Activated T-helper 2 cell treated with anti-CD3 and anti-CD28 coated beads, Interferon-gamma antibody, Interleukin-2, Interleukin-4, amounts not matched to agents 10 μg/mL and 5 μg/mL and 100 μg/mL, durations not matched to agents 14 hours and 24 hours and 36 hours (primary cell): Measurements from ENCODE around the gene SETD7. TPM values are rescaled to one million over a fixed set of nuclear protein-coding genes. Genes with fewer than 3 reads are reported as not detected.
A peak's percentile ranks its signal among the peaks of the same experiment; 100 is the strongest.

Source experiments
- DNase-seq: peaks from one replicate; pipeline ENCODE4 v3.0.0; 2021; ENCODE audit warnings: low spot score
- H3K27ac Mint-ChIP-seq: one replicate; pipeline ENCODE4 v1.8.0; 2021; ENCODE audit warnings: mixed read lengths
- H3K27me3 Mint-ChIP-seq: one replicate; pipeline ENCODE4 v1.8.0; 2021; ENCODE audit warnings: low read depth, mixed read lengths
- H3K36me3 Mint-ChIP-seq: one replicate; pipeline ENCODE4 v1.8.0; 2021; ENCODE audit warnings: low read depth, mixed read lengths
- H3K4me1 Mint-ChIP-seq: one replicate; pipeline ENCODE4 v1.8.0; 2021; ENCODE audit warnings: low read depth, mixed read lengths
- H3K4me3 Mint-ChIP-seq: one replicate; pipeline ENCODE4 v1.8.0; 2021; ENCODE audit warnings: low read depth, mild to moderate bottlenecking, moderate library complexity, mixed read lengths
- H3K9me3 Mint-ChIP-seq: one replicate; pipeline ENCODE4 v1.8.0; 2021; ENCODE audit warnings: mixed read lengths
- intact Hi-C: fragments of 100-400 bp; cut with micrococcal nuclease; formaldehyde crosslinking; loops from one replicate; pipeline ENCODE4 v1.15.1; 2023
- total RNA-seq: library from RNA; stranded (reverse); gene quantifications from 2 replicates; pipeline ENCODE4 v1.2.3, GENCODE V29; 2022

The SETD7 gene
- total RNA-seq, 1 donor from 2014 or later = 20.7 TPM

GRCh38 chr4:139554642-139554892 lies 1.5 kb downstream of the SETD7 start:
- H3K4me3 Mint-ChIP-seq = peak overlapping the region; percentile 97
- no peak for DNase-seq
- peak overlapping the region; percentile 98 for H3K27ac Mint-ChIP-seq
- intact Hi-C loops = loop anchor here (2.0 kb wide), 1 partner anchor 254 kb away; the partner anchor contains the start of gene NAA15
- peaks cover 43% of the 10 kb centered on the region for H3K4me1 Mint-ChIP-seq
- H3K9me3 Mint-ChIP-seq = no peaks in the 10 kb centered on the region
- H3K36me3 Mint-ChIP-seq = no peaks in the 10 kb centered on the region
- peaks cover 4% of the 10 kb centered on the region for H3K27me3 Mint-ChIP-seq

GRCh38 chr4:139553751-139554641 lies 2.0 kb downstream of the SETD7 start:
- peak overlapping the region; percentile 97 for H3K4me3 Mint-ChIP-seq
- H3K36me3 Mint-ChIP-seq = no peaks in the 10 kb centered on the region
- no peak for DNase-seq
- peaks cover 4% of the 10 kb centered on the region for H3K27me3 Mint-ChIP-seq
- intact Hi-C loops = loop anchor here (2.0 kb wide), 1 partner anchor 253 kb away; the partner anchor contains the start of gene NAA15
- no peaks in the 10 kb centered on the region for H3K9me3 Mint-ChIP-seq
- H3K4me1 Mint-ChIP-seq = peaks cover 40% of the 10 kb centered on the region
- no peak overlapping the region for H3K27ac Mint-ChIP-seq

- Mint-ChIP-seq H3K4me1 (peaks cover 31% of the 10 kb centered on the region), H3K9me3 (no peaks in the 10 kb centered on the region), H3K27ac (no peak overlapping the region), H3K4me3 (no peak overlapping the region), H3K27me3 (peaks cover 4% of the 10 kb centered on the region), H3K36me3 (no peaks in the 10 kb centered on the region)
- intact Hi-C loops = no loop called here
- no peak for DNase-seq
Measured at GRCh38 chr4:139552517-139553307, 3.3 kb downstream of the SETD7 start.

GRCh38 chr4:139550724-139551429 lies 5.1 kb downstream of the SETD7 start:
- no peak for DNase-seq
- H3K27ac Mint-ChIP-seq = no peak overlapping the region
- H3K9me3 Mint-ChIP-seq = no peaks in the 10 kb centered on the region
- peaks cover 7% of the 10 kb centered on the region for H3K36me3 Mint-ChIP-seq
- intact Hi-C loops = no loop called here
- peaks cover 22% of the 10 kb centered on the region for H3K4me1 Mint-ChIP-seq
- no peak overlapping the region for H3K4me3 Mint-ChIP-seq
- H3K27me3 Mint-ChIP-seq = no peaks in the 10 kb centered on the region

GRCh38 chr4:139547979-139548378 lies 8.0 kb downstream of the SETD7 start:
- no peak for DNase-seq
- H3K4me1 Mint-ChIP-seq = peaks cover 4% of the 10 kb centered on the region
- H3K36me3 Mint-ChIP-seq = peaks cover 17% of the 10 kb centered on the region
- no peaks in the 10 kb centered on the region for H3K9me3 Mint-ChIP-seq
- H3K27ac Mint-ChIP-seq = no peak overlapping the region
- intact Hi-C loops = no loop called here
- no peak overlapping the region for H3K4me3 Mint-ChIP-seq
- no peaks in the 10 kb centered on the region for H3K27me3 Mint-ChIP-seq

GRCh38 chr4:139540632-139541031 lies 15.4 kb downstream of the SETD7 start:
- Mint-ChIP-seq H3K36me3 (peaks cover 27% of the 10 kb centered on the region), H3K27ac (no peak overlapping the region)
- no peak for DNase-seq

GRCh38 chr4:139540161-139540560 lies 15.9 kb downstream of the SETD7 start:
- Mint-ChIP-seq H3K4me3 (no peak overlapping the region), H3K4me1 (no peaks in the 10 kb centered on the region), H3K27ac (no peak overlapping the region), H3K9me3 (no peaks in the 10 kb centered on the region), H3K36me3 (peaks cover 25% of the 10 kb centered on the region), H3K27me3 (no peaks in the 10 kb centered on the region)
- DNase-seq = no peak
- intact Hi-C loops = no loop called here

More at GRCh38 chr4:139540632-139541031, 15.4 kb downstream of the SETD7 start:
- no peak overlapping the region for H3K4me3 Mint-ChIP-seq
- H3K9me3 Mint-ChIP-seq = no peaks in the 10 kb centered on the region
- no peaks in the 10 kb centered on the region for H3K4me1 Mint-ChIP-seq
- intact Hi-C loops = no loop called here
- H3K27me3 Mint-ChIP-seq = no peaks in the 10 kb centered on the region

GRCh38 chr4:139537292-139537691 lies 18.7 kb downstream of the SETD7 start:
- DNase-seq = no peak
- no peaks in the 10 kb centered on the region for H3K9me3 Mint-ChIP-seq
- intact Hi-C loops = no loop called here
- H3K36me3 Mint-ChIP-seq = peaks cover 27% of the 10 kb centered on the region
- H3K27me3 Mint-ChIP-seq = no peaks in the 10 kb centered on the region
- H3K4me1 Mint-ChIP-seq = no peaks in the 10 kb centered on the region
- H3K4me3 Mint-ChIP-seq = no peak overlapping the region
- no peak overlapping the region for H3K27ac Mint-ChIP-seq

- no peak overlapping the region for H3K4me3 Mint-ChIP-seq
- peaks cover 24% of the 10 kb centered on the region for H3K36me3 Mint-ChIP-seq
- no peak for DNase-seq
- no peak overlapping the region for H3K27ac Mint-ChIP-seq
- intact Hi-C loops = no loop called here
- no peaks in the 10 kb centered on the region for H3K9me3 Mint-ChIP-seq
- no peaks in the 10 kb centered on the region for H3K27me3 Mint-ChIP-seq
- H3K4me1 Mint-ChIP-seq = peaks cover 1% of the 10 kb centered on the region
Measured at GRCh38 chr4:139535871-139536234, 20.2 kb downstream of the SETD7 start.

- Mint-ChIP-seq H3K4me3 (no peak overlapping the region), H3K27ac (no peak overlapping the region), H3K36me3 (peaks cover 22% of the 10 kb centered on the region), H3K4me1 (peaks cover 3% of the 10 kb centered on the region), H3K9me3 (no peaks in the 10 kb centered on the region), H3K27me3 (no peaks in the 10 kb centered on the region)
- intact Hi-C loops = no loop called here
- DNase-seq = no peak
Measured at GRCh38 chr4:139535228-139535870, 20.7 kb downstream of the SETD7 start.

- no peaks in the 10 kb centered on the region for H3K27me3 Mint-ChIP-seq
- no peak overlapping the region for H3K4me3 Mint-ChIP-seq
- no peak for DNase-seq
- no peaks in the 10 kb centered on the region for H3K9me3 Mint-ChIP-seq
- peaks cover 18% of the 10 kb centered on the region for H3K36me3 Mint-ChIP-seq
- H3K4me1 Mint-ChIP-seq = peaks cover 3% of the 10 kb centered on the region
- intact Hi-C loops = no loop called here
- H3K27ac Mint-ChIP-seq = no peak overlapping the region
Measured at GRCh38 chr4:139534287-139534950, 21.6 kb downstream of the SETD7 start.

- Mint-ChIP-seq H3K4me1 (peaks cover 3% of the 10 kb centered on the region), H3K27ac (no peak overlapping the region), H3K27me3 (no peaks in the 10 kb centered on the region), H3K36me3 (peaks cover 25% of the 10 kb centered on the region), H3K4me3 (no peak overlapping the region), H3K9me3 (no peaks in the 10 kb centered on the region)
- DNase-seq = no peak
- intact Hi-C loops = no loop called here
Measured at GRCh38 chr4:139533511-139533910, 22.5 kb downstream of the SETD7 start.
